ENCODE results near the gene SOX6. TPM values are rescaled to one million over a fixed set of nuclear protein-coding genes. Genes with fewer than 3 reads are reported as not detected.

SOX6 gene
- total RNA-seq, 1 experiment from 2014 or later = 5.1 TPM

DNA sequence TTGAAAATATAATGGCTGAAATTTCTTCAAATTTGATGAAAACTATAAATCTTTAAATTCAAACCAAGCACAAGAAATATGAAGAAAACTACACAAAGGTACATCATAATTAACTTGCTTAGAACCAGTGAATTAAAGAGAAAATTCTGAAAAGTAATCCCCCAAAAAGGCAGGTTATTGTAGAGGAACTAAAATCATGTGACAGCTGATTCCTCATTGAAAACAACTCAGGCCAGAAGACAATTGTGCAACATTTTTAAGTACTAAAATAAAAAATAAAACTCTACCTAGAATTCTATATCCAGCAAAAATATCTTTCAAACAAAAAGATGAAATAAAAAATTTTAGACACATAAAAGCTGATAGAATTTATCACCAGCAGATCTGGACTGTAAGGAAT lies 90.3 kb downstream of the SOX6 start:
- Histone ChIP-seq H3K9me2 (ENCODE audit: insufficient read depth) (no peaks in the 10 kb centered on the region), H4K20me1 (ENCODE audit: insufficient read depth) (no peaks in the 10 kb centered on the region), H3K4me1 (replicated peaks; ENCODE audit: insufficient read depth) (no peaks in the 10 kb centered on the region), H3K27ac (no peak overlapping the region), H3K4me3 (no peak overlapping the region), H3K79me2 (ENCODE audit: low read depth) (no peaks in the 10 kb centered on the region), H3K4me2 (no peak overlapping the region), H3F3A (ENCODE audit: insufficient read depth, low read depth) (no peaks in the 10 kb centered on the region), H3K9me3 (ENCODE audit: insufficient read depth, low read depth) (no peaks in the 10 kb centered on the region), H2AFZ (no peak overlapping the region), H3K36me3 (ENCODE audit: low read depth) (no peaks in the 10 kb centered on the region), H3K27me3 (ENCODE audit: insufficient read depth, low read depth) (no peaks in the 10 kb centered on the region)
- no TSS peak for BruUV-seq (replicated peaks)
- ChIA-PET POLR2A (ENCODE audit: unreplicated experiment) (no interaction called here), CTCF (no interaction called here)
- no peak for DNase-seq
- intact Hi-C loops (cut with micrococcal nuclease; ENCODE audit: unreplicated experiment) = no loop called here
- TF ChIP-seq, protein P1, sequence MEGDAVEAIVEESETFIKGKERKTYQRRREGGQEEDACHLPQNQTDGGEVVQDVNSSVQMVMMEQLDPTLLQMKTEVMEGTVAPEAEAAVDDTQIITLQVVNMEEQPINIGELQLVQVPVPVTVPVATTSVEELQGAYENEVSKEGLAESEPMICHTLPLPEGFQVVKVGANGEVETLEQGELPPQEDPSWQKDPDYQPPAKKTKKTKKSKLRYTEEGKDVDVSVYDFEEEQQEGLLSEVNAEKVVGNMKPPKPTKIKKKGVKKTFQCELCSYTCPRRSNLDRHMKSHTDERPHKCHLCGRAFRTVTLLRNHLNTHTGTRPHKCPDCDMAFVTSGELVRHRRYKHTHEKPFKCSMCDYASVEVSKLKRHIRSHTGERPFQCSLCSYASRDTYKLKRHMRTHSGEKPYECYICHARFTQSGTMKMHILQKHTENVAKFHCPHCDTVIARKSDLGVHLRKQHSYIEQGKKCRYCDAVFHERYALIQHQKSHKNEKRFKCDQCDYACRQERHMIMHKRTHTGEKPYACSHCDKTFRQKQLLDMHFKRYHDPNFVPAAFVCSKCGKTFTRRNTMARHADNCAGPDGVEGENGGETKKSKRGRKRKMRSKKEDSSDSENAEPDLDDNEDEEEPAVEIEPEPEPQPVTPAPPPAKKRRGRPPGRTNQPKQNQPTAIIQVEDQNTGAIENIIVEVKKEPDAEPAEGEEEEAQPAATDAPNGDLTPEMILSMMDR (conservative IDR thresholded peaks at IDR 0.05) = no peak
- no peak for TF ChIP-seq EZH2 (IDR thresholded peaks at IDR 0.05; ENCODE audit: low read depth)

DNA sequence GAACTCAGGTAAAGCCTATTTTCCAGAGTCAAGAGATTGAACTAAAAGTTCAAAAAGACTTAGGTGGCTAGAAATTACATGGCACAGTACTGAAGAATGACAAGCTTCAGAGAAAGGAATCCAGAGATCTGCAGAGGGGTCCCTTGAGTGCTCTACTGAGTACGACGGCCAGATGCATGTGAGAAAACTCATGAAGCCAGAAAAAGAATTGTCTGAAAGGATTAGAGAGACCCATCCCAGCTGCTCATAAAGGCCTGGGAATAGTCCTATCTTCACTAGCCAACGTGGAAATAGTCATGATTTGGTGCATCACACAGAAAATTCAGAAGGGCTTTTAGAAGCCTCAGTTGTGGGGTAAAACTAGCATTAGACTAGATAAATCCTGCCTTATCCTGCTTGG lies 91.3 kb downstream of the SOX6 start:
- TF ChIP-seq EZH2 (IDR thresholded peaks at IDR 0.05; ENCODE audit: low read depth) = no peak
- TF ChIP-seq, protein P1 (conservative IDR thresholded peaks at IDR 0.05) = no peak
- no peaks in the 10 kb centered on the region for H3K4me1 ChIP-seq (replicated peaks; ENCODE audit: insufficient read depth)
- no peak overlapping the region for H3K27ac ChIP-seq
- no peaks in the 10 kb centered on the region for H4K20me1 ChIP-seq (ENCODE audit: insufficient read depth)
- no peak for DNase-seq
- H3K4me2 ChIP-seq = no peak overlapping the region
- H2AFZ ChIP-seq = no peak overlapping the region
- no TSS peak for BruUV-seq (replicated peaks)
- H3F3A ChIP-seq (ENCODE audit: insufficient read depth, low read depth) = no peaks in the 10 kb centered on the region
- no peaks in the 10 kb centered on the region for H3K36me3 ChIP-seq (ENCODE audit: low read depth)
- ChIA-PET POLR2A (ENCODE audit: unreplicated experiment) (no interaction called here), CTCF (interaction anchor here (0.6 to 0.7 kb wide), 2 partner anchors 15 to 117 kb away, joined by 3 read pairs; no protein-coding TSS in a partner anchor)
- no peaks in the 10 kb centered on the region for H3K79me2 ChIP-seq (ENCODE audit: low read depth)
- intact Hi-C loops (cut with micrococcal nuclease; ENCODE audit: unreplicated experiment) = no loop called here
- H3K4me3 ChIP-seq = no peak overlapping the region
- H3K9me2 ChIP-seq (ENCODE audit: insufficient read depth) = no peaks in the 10 kb centered on the region
- H3K9me3 ChIP-seq (ENCODE audit: insufficient read depth, low read depth) = no peaks in the 10 kb centered on the region
- H3K27me3 ChIP-seq (ENCODE audit: insufficient read depth, low read depth) = no peaks in the 10 kb centered on the region

DNA sequence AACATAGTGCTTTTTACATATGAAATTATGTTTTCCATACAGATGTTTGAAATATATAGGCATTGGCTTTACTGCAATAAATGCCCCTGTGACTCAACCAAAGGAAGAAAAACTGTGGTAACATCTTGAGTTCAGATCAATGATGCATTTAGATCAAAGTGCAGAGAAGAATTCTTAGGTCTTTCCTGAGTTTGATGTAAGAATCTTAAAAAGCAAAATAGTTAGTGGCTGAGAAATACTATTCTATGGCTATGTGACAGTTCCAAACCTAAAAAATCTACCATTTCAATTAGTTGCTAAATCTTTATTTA lies 93.7 kb downstream of the SOX6 start:
- CTCF ChIA-PET = no interaction called here
- BruUV-seq (replicated peaks) = no TSS peak

More for the DNA sequence above, 93.7 kb downstream of the SOX6 start:
- Histone ChIP-seq H3K4me3 (no peak overlapping the region), H3K36me3 (ENCODE audit: low read depth) (no peaks in the 10 kb centered on the region), H3K79me2 (ENCODE audit: low read depth) (no peaks in the 10 kb centered on the region), H3K4me2 (no peak overlapping the region), H2AFZ (no peak overlapping the region), H3K9me3 (ENCODE audit: insufficient read depth, low read depth) (no peaks in the 10 kb centered on the region), H3K4me1 (replicated peaks; ENCODE audit: insufficient read depth) (no peaks in the 10 kb centered on the region), H3K9me2 (ENCODE audit: insufficient read depth) (no peaks in the 10 kb centered on the region), H4K20me1 (ENCODE audit: insufficient read depth) (no peaks in the 10 kb centered on the region), H3K27ac (no peak overlapping the region), H3K27me3 (ENCODE audit: insufficient read depth, low read depth) (no peaks in the 10 kb centered on the region), H3F3A (ENCODE audit: insufficient read depth, low read depth) (no peaks in the 10 kb centered on the region)
- DNase-seq = no peak
- intact Hi-C loops (cut with micrococcal nuclease; ENCODE audit: unreplicated experiment) = no loop called here
- POLR2A ChIA-PET (ENCODE audit: unreplicated experiment) = no interaction called here
- TF ChIP-seq EZH2 (IDR thresholded peaks at IDR 0.05; ENCODE audit: low read depth) = no peak
- TF ChIP-seq, protein P1 (conservative IDR thresholded peaks at IDR 0.05) = no peak
